Stimulated activated CD4-positive, alpha-beta T cell treated with anti-CD3 and anti-CD28 coated beads, Interleukin-4, amount 100 ng/mL, for 4 hours (primary cell): ENCODE data around the gene UBTFL1.
"Not testable (repeated sequence)": the region's sequence is repeated elsewhere in the genome, so short reads cannot be mapped to it uniquely, and the experiment has no call there.

Experiments used
- DNase-seq, 2 experiments: peaks; one replicate each; pipeline ENCODE4 v3.0.0-alpha.2; 2020

UBTFL1 gene, protein sequence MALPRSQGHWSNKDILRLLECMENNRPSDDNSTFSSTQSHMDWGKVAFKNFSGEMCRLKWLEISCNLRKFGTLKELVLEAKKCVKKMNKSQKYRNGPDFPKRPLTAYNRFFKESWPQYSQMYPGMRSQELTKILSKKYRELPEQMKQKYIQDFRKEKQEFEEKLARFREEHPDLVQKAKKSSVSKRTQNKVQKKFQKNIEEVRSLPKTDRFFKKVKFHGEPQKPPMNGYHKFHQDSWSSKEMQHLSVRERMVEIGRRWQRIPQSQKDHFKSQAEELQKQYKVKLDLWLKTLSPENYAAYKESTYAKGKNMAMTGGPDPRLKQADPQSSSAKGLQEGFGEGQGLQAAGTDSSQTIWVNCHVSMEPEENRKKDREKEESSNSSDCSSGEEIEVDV

DNA sequence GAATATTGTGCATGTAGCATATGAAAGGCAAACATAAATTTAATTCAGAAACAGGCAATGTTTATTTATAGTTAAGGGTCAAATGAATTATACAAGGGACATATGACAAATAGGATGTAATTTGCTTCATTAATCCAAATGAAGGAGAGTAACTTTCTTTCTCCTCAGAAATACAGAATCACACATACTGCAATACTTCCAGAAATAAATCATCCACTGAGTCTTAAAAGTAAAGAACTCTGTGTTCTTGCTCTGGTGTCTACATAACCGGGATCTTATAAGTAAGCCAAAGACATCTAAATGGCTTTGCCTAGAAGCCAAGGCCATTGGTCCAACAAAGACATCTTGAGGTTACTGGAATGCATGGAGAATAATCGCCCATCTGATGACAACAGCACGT is at the start of gene UBTFL1:
Gene UBTFL1 (plus strand): TSS at position 301 of the 400 bp plus-strand sequence. CDS start 0 bp downstream, at position 301.
- DNase-seq = not testable (repeated sequence)

- DNase-seq = not testable (repeated sequence)
Observed at GRCh38 chr11:90051591-90052209, 34.0 kb upstream of the UBTFL1 start.

GRCh38 chr11:90052311-90052710 is 33.4 kb upstream of the UBTFL1 start:
- DNase-seq = not testable (repeated sequence)

- DNase-seq = not testable (repeated sequence)
Observed at GRCh38 chr11:90053545-90053944, 32.2 kb upstream of the UBTFL1 start.

- DNase-seq = not testable (repeated sequence)
Observed at GRCh38 chr11:90088731-90089130, 3.0 kb downstream of the UBTFL1 start.

DNA sequence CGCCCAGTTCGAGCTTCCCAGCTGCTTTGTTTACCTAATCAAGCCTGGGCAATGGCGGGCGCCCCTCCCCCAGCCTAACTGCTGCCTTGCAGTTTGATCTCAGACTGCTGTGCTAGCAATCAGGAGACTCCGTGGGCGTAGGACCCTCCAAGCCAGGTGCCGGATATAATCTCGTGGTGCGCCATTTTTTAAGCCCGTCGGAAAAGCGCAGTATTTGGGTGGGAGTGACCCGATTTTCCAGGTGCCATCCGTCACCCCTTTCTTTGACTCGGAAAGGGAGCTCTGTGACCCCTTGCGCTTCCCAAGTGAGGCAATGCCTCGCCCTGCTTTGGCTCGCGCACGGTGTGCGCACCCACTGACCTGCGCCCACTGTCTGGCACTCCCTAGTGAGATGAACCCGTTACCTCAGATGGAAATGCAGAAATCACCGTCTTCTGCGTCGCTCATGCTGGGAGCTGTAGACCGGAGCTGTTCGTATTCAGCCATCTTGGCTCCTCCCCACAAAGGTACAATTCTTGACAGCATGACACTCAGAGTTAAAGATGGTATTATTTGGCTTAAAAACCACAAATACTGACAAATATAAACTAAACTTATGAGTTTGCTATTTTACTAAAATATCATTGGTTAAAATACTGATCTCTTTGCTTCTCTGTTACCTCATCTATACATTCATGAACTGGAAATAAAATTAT is 9.6 kb downstream of the UBTFL1 start:
- DNase-seq = not testable (repeated sequence)

- DNase-seq = not testable (repeated sequence)
Observed at GRCh38 chr11:90098261-90098660, 12.5 kb downstream of the UBTFL1 start.

DNA sequence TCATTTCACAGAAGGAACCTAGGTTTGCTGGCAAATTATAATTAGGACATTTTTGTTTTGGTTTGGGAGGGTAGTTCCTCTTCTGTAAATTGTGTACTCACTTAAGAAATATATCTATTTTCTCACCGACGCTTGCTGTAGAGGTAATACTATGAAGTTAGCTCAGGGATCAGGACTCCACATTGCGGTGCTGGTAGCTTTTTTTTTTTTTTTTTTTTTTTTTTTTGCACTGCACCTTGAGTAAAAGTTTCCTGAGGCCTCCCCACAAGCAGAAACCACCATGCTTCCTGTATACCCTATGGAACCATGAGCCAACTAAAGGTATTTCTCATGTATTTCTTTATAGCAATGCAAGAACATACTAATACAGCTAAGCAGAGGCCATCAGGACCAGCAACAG is 14.7 kb downstream of the UBTFL1 start:
- no peak for DNase-seq

- no peak for DNase-seq
Observed at GRCh38 chr11:90113541-90113940, 27.8 kb downstream of the UBTFL1 start.

- no peak for DNase-seq
Observed at GRCh38 chr11:90120191-90120590, 34.4 kb downstream of the UBTFL1 start.

DNA sequence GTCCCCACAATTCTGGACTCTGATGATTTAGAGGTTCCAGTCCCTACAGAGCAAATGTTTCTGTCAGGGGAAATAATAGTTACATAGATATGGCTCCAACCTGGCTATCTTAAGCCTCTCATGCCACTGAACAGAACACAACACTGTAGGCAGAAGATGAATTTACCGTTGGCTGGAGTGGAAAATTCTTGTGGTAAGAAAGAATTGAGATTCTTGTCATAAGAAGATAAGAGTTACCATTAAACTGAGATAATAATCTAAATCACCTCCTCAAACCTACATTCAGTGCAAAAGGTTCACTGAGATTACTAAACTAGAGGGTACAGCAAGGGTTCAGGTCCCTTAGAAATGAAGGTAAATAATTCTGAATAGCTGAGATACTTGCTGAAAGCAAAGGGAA is 38.6 kb downstream of the UBTFL1 start:
- no peak for DNase-seq

DNA sequence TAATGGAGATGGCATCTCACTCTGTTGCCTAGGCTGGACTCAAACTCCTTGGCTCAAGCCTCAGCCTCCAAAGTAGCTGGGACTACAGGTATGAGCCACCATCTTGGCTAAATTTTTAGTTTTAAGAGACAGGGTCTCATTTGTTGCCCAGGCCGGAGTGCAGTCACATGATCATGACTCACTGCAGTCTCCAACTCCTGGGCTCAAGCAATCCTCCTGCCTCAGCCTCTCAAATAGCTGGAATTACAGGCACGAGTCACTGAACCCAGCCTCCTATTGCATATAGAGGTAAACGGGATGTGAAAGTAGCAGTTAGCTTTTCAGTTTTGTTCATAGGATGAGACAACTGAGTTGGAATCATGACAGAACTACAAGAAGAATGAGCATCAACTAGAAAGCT is 39.2 kb downstream of the UBTFL1 start:
- DNase-seq = no peak

DNA sequence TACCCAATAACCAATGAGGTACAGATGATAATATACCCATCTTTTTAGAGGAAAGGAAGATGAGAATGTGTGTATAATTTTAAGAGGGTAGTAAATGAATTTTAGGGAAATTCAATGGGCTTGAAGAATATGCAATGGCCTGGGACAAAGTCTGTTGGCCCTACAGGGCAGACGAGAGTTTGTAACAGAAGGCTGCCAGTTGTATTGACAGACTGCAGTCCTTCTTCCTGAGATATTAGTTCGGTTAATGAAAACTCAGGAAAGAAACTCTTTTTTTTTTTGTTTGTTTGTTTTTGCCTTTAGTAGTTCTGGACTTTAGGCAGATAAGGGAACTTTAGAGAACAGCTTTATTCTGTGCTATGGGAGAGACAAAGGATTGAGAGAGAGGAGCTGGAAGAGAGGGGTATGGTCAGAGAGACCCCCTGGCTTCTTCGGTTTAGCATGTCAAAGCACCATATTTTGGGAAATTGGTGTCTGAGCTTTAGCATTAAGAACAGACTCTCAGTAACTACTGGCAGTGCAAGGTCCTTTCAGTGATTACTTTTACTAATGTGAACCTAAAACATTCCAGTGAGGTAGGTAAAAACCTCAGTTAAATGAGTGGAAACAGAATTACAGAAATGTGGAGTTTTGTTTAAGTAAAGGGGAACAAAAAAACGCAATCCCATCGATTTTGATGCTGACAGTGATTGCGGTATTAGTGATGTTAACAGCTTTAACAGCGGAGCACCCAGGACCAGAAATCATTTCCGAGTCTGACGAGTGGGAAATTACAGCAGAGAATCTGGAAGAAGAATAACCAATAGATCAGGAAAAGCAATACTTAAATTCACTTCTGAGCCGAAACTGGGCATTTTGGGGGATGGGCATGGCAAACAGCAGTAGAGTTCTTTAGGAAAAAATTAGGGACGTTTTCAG is 48.1 kb downstream of the UBTFL1 start:
- DNase-seq = no peak

DNA sequence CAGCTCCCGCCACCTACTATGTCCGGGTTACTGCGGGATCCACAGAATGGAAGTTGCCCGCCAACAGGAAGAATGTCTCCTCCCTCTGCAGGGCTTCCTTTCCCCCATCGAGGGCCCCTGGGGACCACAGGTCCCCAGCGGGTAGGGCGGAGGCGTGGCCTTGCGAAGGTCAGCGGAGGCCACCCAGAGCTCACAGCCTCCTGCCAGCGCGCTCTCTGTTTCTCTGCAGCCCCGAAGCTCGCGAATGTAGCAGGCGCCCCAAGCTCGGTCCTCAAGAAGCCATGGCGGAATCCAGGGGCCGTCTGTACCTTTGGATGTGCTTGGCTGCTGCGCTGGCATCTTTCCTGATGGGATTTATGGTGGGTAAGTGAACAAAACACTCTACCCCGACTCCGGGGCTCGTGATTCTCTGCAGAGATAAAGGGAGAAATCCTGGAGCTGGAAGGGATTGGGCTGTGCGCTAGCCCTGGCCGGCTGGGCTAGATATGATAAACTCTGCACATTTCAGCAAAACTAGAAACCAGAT is 48.8 kb downstream of the UBTFL1 start, which contains the start of gene NAALAD2:
Gene NAALAD2 (plus strand): TSS at position 186 of the 526 bp plus-strand sequence. CDS start 96 bp downstream, at position 282.
- DNase-seq = no peak

DNA sequence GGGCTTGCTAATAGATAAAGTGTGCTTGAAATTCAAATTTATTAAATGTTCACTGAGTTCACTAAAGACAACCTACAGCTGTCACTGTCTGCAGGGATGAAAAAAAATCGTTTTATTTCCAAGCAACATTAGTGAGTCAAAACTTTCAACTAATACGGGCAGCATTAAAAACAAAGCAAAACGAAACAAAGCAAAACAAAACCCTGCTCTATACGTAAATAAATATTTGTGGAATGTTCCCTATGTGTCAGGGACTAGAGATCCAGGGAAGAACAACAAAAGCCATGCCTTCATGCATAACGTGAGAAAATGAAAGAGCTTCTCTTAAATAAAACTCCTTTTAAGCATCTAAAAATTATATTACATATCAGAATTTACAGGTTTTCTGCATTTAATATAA is 49.3 kb downstream of the UBTFL1 start:
- no peak for DNase-seq
